Endothelial cell of umbilical vein (primary cell): Measurements from ENCODE around the gene SCARF2. TPM values are rescaled to one million over a fixed set of nuclear protein-coding genes. Genes with fewer than 3 reads are reported as not detected.

Experiments
- BruUV-seq: library from RNA; stranded (reverse); fragments of 400-500 nt; replicated peaks from 2 replicates; lab custom pipeline; 2021; lab: Mats Ljungman, UMichigan
- CTCF ChIA-PET: fragments of 300-600, 350-600 bp; sonication (Branson Sonifier 250); formaldehyde crosslinking; loops from one replicate; lab custom pipeline; 2021; ENCODE audit warnings: antibody characterized with exemption, inconsistent platforms; lab: Charles Lee
- POLR2A ChIA-PET: fragments of 300-600, 350-600 bp; sonication (Branson Sonifier 250); formaldehyde crosslinking; loops from one replicate; lab custom pipeline; 2021; ENCODE audit warnings: antibody characterized with exemption, inconsistent platforms; lab: Charles Lee
- DNase-seq: peaks from one replicate; pipeline ENCODE4 v3.0.0-alpha.2; 2011; ENCODE audit warnings: low read depth, low spot score
- FAIRE-seq: peaks from 2 replicates; lab custom pipeline; 2011; peaks lifted over from hg19 to GRCh38; lab: Jason Lieb, UNC
- H2AFZ ChIP-seq: 2 replicates; pipeline ENCODE4 v1.6.0; 2012; ENCODE audit warnings: low read depth, low read length, control low read depth, inconsistent platforms
- H3K27ac ChIP-seq: 2 replicates; pipeline ENCODE4 v1.5.1; 2011; ENCODE audit warnings: low read depth, mild to moderate bottlenecking, control low read depth, low read length, moderate library complexity; ENCODE audit not compliant: insufficient read depth
- H3K27me3 ChIP-seq, 2 experiments: 2 replicates each; pipeline versions ENCODE4 v1.6.0 to v1.6.1; 2011; ENCODE audit warnings: low read length in 2 of 2, mixed read lengths in 1 of 2; ENCODE audit not compliant: control insufficient read depth in 2 of 2, insufficient read depth in 2 of 2
- H3K36me3 ChIP-seq, 2 experiments: 2 replicates in 1 of 2; 3 replicates in 1 of 2; pipeline ENCODE4 v1.5.1; 2011; ENCODE audit warnings: low read length in 2 of 2, mild to moderate bottlenecking in 1 of 2, moderate library complexity in 1 of 2; ENCODE audit not compliant: control insufficient read depth in 2 of 2, insufficient read depth in 2 of 2; ENCODE audit errors: extremely low read depth in 1 of 2
- H3K4me1 ChIP-seq: 3 replicates; pipeline ENCODE4 v1.5.1; 2011; ENCODE audit warnings: mild to moderate bottlenecking, low read length; ENCODE audit not compliant: control insufficient read depth, insufficient read depth; ENCODE audit errors: extremely low read depth
- H3K4me2 ChIP-seq: 2 replicates; pipeline ENCODE4 v1.6.1; 2011; ENCODE audit warnings: low read length, control low read depth, mixed read lengths; ENCODE audit not compliant: insufficient read depth
- H3K4me3 ChIP-seq, 3 experiments: fragments of 200-600 bp in 1 of 3; sonication (generic), shearing (Covaris generic) in 1 of 3; replicated peaks in 1 of 3; 2 replicates each; pipeline ENCODE4 v1.5.1; 2011 to 2016; ENCODE audit warnings: control low read depth in 3 of 3, low read length in 3 of 3, mild to moderate bottlenecking in 2 of 3, inconsistent platforms in 1 of 3, low read depth in 1 of 3, moderate library complexity in 1 of 3; ENCODE audit not compliant: insufficient read depth in 1 of 3
- H3K79me2 ChIP-seq: 2 replicates; pipeline ENCODE4 v1.6.0; 2012; ENCODE audit warnings: low read length, inconsistent platforms; ENCODE audit not compliant: control insufficient read depth, insufficient read depth
- H3K9ac ChIP-seq: replicated peaks from 2 replicates; pipeline ENCODE3; 2011; ENCODE audit warnings: low read length, control low read depth; ENCODE audit not compliant: insufficient read depth; ENCODE audit errors: extremely low read depth
- H3K9me1 ChIP-seq: replicated peaks from 3 replicates; pipeline ENCODE4 v1.6.0; 2011; ENCODE audit warnings: mild to moderate bottlenecking, low read length; ENCODE audit not compliant: control insufficient read depth, insufficient read depth; ENCODE audit errors: extremely low read depth
- H3K9me3 ChIP-seq: replicated peaks from 2 replicates; pipeline ENCODE4 v1.5.1; 2012; ENCODE audit warnings: low read length, inconsistent platforms; ENCODE audit not compliant: control insufficient read depth, insufficient read depth
- H4K20me1 ChIP-seq: replicated peaks from 2 replicates; pipeline ENCODE3; 2011; ENCODE audit warnings: mild to moderate bottlenecking, low read length; ENCODE audit not compliant: control insufficient read depth, insufficient read depth; ENCODE audit errors: extremely low read depth
- EZH2 ChIP-seq: IDR thresholded peaks from 2 replicates; pipeline ENCODE4 v1.6.1; 2012; ENCODE audit warnings: borderline replicate concordance, low read depth, mild to moderate bottlenecking, moderate library complexity, low read length, inconsistent platforms; ENCODE audit not compliant: severe bottlenecking
- FOS ChIP-seq: IDR thresholded peaks from 2 replicates; pipeline ENCODE4 v1.6.1; 2011; ENCODE audit warnings: mild to moderate bottlenecking, low read length, moderate library complexity, borderline replicate concordance; ENCODE audit not compliant: insufficient read depth
- GATA2 ChIP-seq: IDR thresholded peaks from 2 replicates; pipeline ENCODE4 v1.7.0; 2011; ENCODE audit warnings: low read depth, mild to moderate bottlenecking, moderate library complexity, mixed read lengths, low read length; ENCODE audit not compliant: insufficient read length, insufficient read depth
- JUN ChIP-seq: IDR thresholded peaks from 2 replicates; pipeline ENCODE4 v1.6.1; 2011; ENCODE audit warnings: borderline replicate concordance, low read depth; ENCODE audit not compliant: insufficient read length, insufficient read depth
- MYC ChIP-seq: IDR thresholded peaks from one replicate; pipeline ENCODE4 v1.6.1; 2011; ENCODE audit warnings: mild to moderate bottlenecking, low read depth, low read length
- POLR2A ChIP-seq: IDR thresholded peaks from 2 replicates; pipeline ENCODE4 v1.6.1; 2012; ENCODE audit warnings: low read depth, mild to moderate bottlenecking, control low read depth, low read length
- POLR2AphosphoS5 ChIP-seq: IDR thresholded peaks from 2 replicates; pipeline ENCODE4 v1.6.1; 2012; ENCODE audit warnings: low read depth, mild to moderate bottlenecking, control low read depth, low read length, moderate library complexity; ENCODE audit not compliant: insufficient read depth
- dilution Hi-C: fragments of 300-500 bp; cut with MboI; formaldehyde crosslinking; loops from one replicate; pipeline ENCODE4 v1.15.0; 2019; ENCODE audit warnings: low sequenced_read_pairs; ENCODE audit not compliant: extremely low pct_ligation_motif_present
- intact Hi-C: fragments of 100-400 bp; cut with micrococcal nuclease; formaldehyde crosslinking; loops from one replicate; pipeline ENCODE4 v1.10.0; 2022
- polyA plus RNA-seq, 4 experiments: library from polyadenylated mRNA; depleted of rRNA in 3 of 4; stranded (reverse) in 3 of 4; unstranded in 1 of 4; fragments of >200 nt; gene quantifications; 2 replicates each; pipeline versions ENCODE4 v1.2.1 to v1.2.3, GENCODE V29; 2011 to 2012; ENCODE audit warnings: missing spikeins in 1 of 4
- total RNA-seq: library from RNA; stranded (reverse); gene quantifications from 2 replicates; pipeline ENCODE4 v1.2.3, GENCODE V29; 2021
- TF ChIP-seq, protein P1 (sequence below): IDR thresholded peaks from 2 replicates; pipeline ENCODE4 v1.6.1; 2011; ENCODE audit not compliant: insufficient read depth, insufficient read length
- TF ChIP-seq, protein P2 (sequence below), 2 donors: IDR thresholded peaks; 1 replicate in 1 of 2; 2 replicates in 1 of 2; pipeline ENCODE4 v1.5.1; 2011; ENCODE audit warnings: low read length in 2 of 2, mild to moderate bottlenecking in 2 of 2, moderate library complexity in 2 of 2, control low read depth in 1 of 2, inconsistent platforms in 1 of 2, low read depth in 1 of 2; ENCODE audit not compliant: insufficient read depth in 1 of 2; ENCODE audit errors: extremely low read depth in 1 of 2

SCARF2 gene
- total and polyA plus RNA-seq, 2 donors (not counting 3 experiments of a cell fraction or from before 2014, with no cell fraction given): 15.7 to 20.1 TPM

DNA sequence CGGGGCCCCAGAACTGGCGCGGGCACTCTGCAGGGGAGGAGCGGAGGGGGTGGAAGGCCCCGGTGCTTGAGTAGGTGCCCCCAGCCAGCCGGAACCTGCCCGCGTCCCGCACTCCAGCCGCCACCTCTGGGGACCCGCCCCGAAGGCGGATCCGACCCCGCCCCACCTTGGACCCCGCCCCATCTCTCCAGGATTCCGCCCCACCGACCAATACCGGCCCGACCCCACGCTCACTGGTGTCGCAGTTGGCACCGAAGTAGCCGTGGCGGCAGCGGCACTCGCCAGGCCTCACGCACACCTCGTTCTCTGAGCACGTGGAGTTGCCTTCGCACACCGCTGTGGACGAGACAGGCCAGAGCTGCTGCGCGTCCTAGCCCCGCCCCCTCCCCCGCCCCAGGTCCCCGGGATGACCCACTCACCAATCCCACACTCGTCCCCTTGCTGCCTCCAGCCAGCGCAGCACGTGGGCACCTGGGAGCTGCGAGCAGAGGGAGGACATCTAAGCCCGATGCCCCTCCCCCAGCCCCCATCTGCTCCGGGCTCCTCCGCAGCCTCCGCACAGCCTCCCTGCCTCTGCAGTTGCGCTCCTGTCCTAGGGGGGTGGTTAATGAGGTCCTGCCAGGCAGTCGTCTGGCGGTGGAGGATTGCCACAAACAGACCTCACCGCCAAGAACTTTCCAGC is 6.0 kb downstream of the SCARF2 start:
- FAIRE-seq (no peak), DNase-seq (no peak)
- Histone ChIP-seq H3K9me3 (no peaks in the 10 kb centered on the region), H3K79me2 (peaks cover 14% of the 10 kb centered on the region), H3K9me1 (no peaks in the 10 kb centered on the region), H3K4me3 (peak overlapping the region in 1 of 3 experiments; percentile 9), H3K36me3 (peaks cover 4 to 15% of the 10 kb centered on the region in 2 experiments), H2AFZ (no peak overlapping the region), H3K9ac (no peak overlapping the region), H4K20me1 (peaks cover 2% of the 10 kb centered on the region), H3K27ac (no peak overlapping the region), H3K27me3 (no peaks in the 10 kb centered on the region), H3K4me2 (peak overlapping the region; percentile 19), H3K4me1 (peaks cover 9% of the 10 kb centered on the region)
- POLR2A ChIA-PET: no interaction called here
- intact Hi-C loops: loop anchor here (1.0 kb wide), 1 partner anchor 25 kb away; no protein-coding TSS in a partner anchor
- CTCF ChIA-PET: interaction anchor here (4.8 kb wide), 1 partner anchor 13 kb away, joined by 36 read pairs; no protein-coding TSS in a partner anchor
- dilution Hi-C loops: no loop called here
- TF ChIP-seq EZH2 (no peak), MYC (no peak), POLR2A (no peak), FOS (no peak), JUN (no peak), GATA2 (no peak), POLR2AphosphoS5 (no peak)
- TF ChIP-seq, protein P1, sequence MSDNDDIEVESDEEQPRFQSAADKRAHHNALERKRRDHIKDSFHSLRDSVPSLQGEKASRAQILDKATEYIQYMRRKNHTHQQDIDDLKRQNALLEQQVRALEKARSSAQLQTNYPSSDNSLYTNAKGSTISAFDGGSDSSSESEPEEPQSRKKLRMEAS: no peak
- TF ChIP-seq, protein P2, sequence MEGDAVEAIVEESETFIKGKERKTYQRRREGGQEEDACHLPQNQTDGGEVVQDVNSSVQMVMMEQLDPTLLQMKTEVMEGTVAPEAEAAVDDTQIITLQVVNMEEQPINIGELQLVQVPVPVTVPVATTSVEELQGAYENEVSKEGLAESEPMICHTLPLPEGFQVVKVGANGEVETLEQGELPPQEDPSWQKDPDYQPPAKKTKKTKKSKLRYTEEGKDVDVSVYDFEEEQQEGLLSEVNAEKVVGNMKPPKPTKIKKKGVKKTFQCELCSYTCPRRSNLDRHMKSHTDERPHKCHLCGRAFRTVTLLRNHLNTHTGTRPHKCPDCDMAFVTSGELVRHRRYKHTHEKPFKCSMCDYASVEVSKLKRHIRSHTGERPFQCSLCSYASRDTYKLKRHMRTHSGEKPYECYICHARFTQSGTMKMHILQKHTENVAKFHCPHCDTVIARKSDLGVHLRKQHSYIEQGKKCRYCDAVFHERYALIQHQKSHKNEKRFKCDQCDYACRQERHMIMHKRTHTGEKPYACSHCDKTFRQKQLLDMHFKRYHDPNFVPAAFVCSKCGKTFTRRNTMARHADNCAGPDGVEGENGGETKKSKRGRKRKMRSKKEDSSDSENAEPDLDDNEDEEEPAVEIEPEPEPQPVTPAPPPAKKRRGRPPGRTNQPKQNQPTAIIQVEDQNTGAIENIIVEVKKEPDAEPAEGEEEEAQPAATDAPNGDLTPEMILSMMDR (IDR thresholded peaks at IDR 0.05; ENCODE audit: extremely low read depth in 1 of 2, insufficient read depth in 1 of 2, low read depth in 1 of 2, low read length in 2 of 2): no peak
- no TSS peak for BruUV-seq
